ENCODE measurements around the gene C17orf67.

The C17orf67 gene

GRCh38 chr17:56808503-56808902 is 25.2 kb downstream of the C17orf67 start:
- no peak for DNase-seq (ENCODE audit: low read depth, low spot score)

GRCh38 chr17:56807723-56808122 is 26.0 kb downstream of the C17orf67 start:
- DNase-seq (ENCODE audit: low read depth, low spot score): no peak

- DNase-seq (ENCODE audit: low read depth, low spot score): no peak
These were observed 26.8 kb downstream of the C17orf67 start for GRCh38 chr17:56806949-56807348.

GRCh38 chr17:56804454-56804853 is 29.3 kb downstream of the C17orf67 start:
- DNase-seq (ENCODE audit: low read depth, low spot score): no peak

GRCh38 chr17:56803071-56803470 is 30.6 kb downstream of the C17orf67 start:
- DNase-seq (ENCODE audit: low read depth, low spot score): no peak

GRCh38 chr17:56801459-56802178 is 32.1 kb downstream of the C17orf67 start:
- no peak for DNase-seq (ENCODE audit: low read depth, low spot score)

- peak; percentile 65 for DNase-seq (ENCODE audit: low read depth, low spot score)
These were observed 34.8 kb downstream of the C17orf67 start for GRCh38 chr17:56798916-56799315.

GRCh38 chr17:56796536-56796935 is 37.2 kb downstream of the C17orf67 start:
- DNase-seq (ENCODE audit: low read depth, low spot score): no peak

- DNase-seq (ENCODE audit: low read depth, low spot score): no peak
These were observed 38.4 kb downstream of the C17orf67 start for GRCh38 chr17:56795221-56795865.

- no peak for DNase-seq (ENCODE audit: low read depth, low spot score)
These were observed 39.8 kb downstream of the C17orf67 start for GRCh38 chr17:56793957-56794356.

- no peak for DNase-seq (ENCODE audit: low read depth, low spot score)
These were observed 40.2 kb downstream of the C17orf67 start for GRCh38 chr17:56793531-56793930.

- DNase-seq (ENCODE audit: low read depth, low spot score): no peak
These were observed 41.5 kb downstream of the C17orf67 start for GRCh38 chr17:56792267-56792666.

- DNase-seq (ENCODE audit: low read depth, low spot score): no peak
These were observed 46.7 kb downstream of the C17orf67 start for GRCh38 chr17:56786989-56787482.

GRCh38 chr17:56785997-56786680 is 47.6 kb downstream of the C17orf67 start:
- DNase-seq (ENCODE audit: low read depth, low spot score): no peak

GRCh38 chr17:56785405-56785804 is 48.3 kb downstream of the C17orf67 start:
- DNase-seq (ENCODE audit: low read depth, low spot score): no peak

- no peak for DNase-seq (ENCODE audit: low read depth, low spot score)
These were observed 51.4 kb downstream of the C17orf67 start for GRCh38 chr17:56782338-56782737.

- DNase-seq (ENCODE audit: low read depth, low spot score): no peak
These were observed 51.8 kb downstream of the C17orf67 start for GRCh38 chr17:56781906-56782305.

GRCh38 chr17:56779898-56780777 is 53.6 kb downstream of the C17orf67 start:
- peak; percentile 92 for DNase-seq (ENCODE audit: low read depth, low spot score)

GRCh38 chr17:56779322-56779721 is 54.4 kb downstream of the C17orf67 start:
- no peak for DNase-seq (ENCODE audit: low read depth, low spot score)

- no peak for DNase-seq (ENCODE audit: low read depth, low spot score)
These were observed 54.8 kb downstream of the C17orf67 start for GRCh38 chr17:56778898-56779297.

GRCh38 chr17:56777859-56778258 is 55.9 kb downstream of the C17orf67 start:
- DNase-seq (ENCODE audit: low read depth, low spot score): no peak

GRCh38 chr17:56774650-56775049 is 59.1 kb downstream of the C17orf67 start:
- DNase-seq (ENCODE audit: low read depth, low spot score): no peak
